Ishikawa (cell line): ENCODE data around the gene GLOD5.

Source experiments
- CEBPB ChIP-seq: IDR thresholded peaks from 2 replicates; pipeline ENCODE4 v1.6.1; 2012
- CREB1 ChIP-seq: IDR thresholded peaks from 2 replicates; pipeline ENCODE4 v1.6.1; 2012; ENCODE audit warnings: low read depth
- EGR1 ChIP-seq: IDR thresholded peaks from 2 replicates; pipeline ENCODE4 v1.6.1; 2012
- EP300 ChIP-seq: IDR thresholded peaks from 2 replicates; pipeline ENCODE4 v1.6.1; 2012; ENCODE audit warnings: borderline replicate concordance
- FOXM1 ChIP-seq: IDR thresholded peaks from 2 replicates; pipeline ENCODE4 v1.6.1; 2012; ENCODE audit warnings: low read depth, borderline replicate concordance
- MAX ChIP-seq: IDR thresholded peaks from 2 replicates; pipeline ENCODE4 v1.6.1; 2012
- NFIC ChIP-seq: IDR thresholded peaks from 2 replicates; pipeline ENCODE4 v1.6.1; 2012
- RAD21 ChIP-seq: IDR thresholded peaks from 2 replicates; pipeline ENCODE4 v1.6.1; 2012; ENCODE audit warnings: low read depth
- REST ChIP-seq: IDR thresholded peaks from 2 replicates; pipeline ENCODE4 v1.6.1; 2012; ENCODE audit warnings: low read depth, mild to moderate bottlenecking
- TAF1 ChIP-seq: IDR thresholded peaks from 2 replicates; pipeline ENCODE4 v1.6.1; 2012; ENCODE audit warnings: low read depth, mild to moderate bottlenecking
- TCF12 ChIP-seq: IDR thresholded peaks from 2 replicates; pipeline ENCODE4 v1.6.1; 2012; ENCODE audit warnings: low read depth
- TEAD4 ChIP-seq: IDR thresholded peaks from 2 replicates; pipeline ENCODE4 v1.6.1; 2012
- USF1 ChIP-seq: IDR thresholded peaks from 2 replicates; pipeline ENCODE4 v1.6.1; 2012
- YY1 ChIP-seq: IDR thresholded peaks from 2 replicates; pipeline ENCODE4 v1.6.1; 2012; ENCODE audit warnings: low read depth
- ZBTB7A ChIP-seq: IDR thresholded peaks from 2 replicates; pipeline ENCODE4 v1.6.1; 2012; ENCODE audit warnings: low read depth

The GLOD5 gene

GRCh38 chrX:48818098-48818497 is 56.6 kb downstream of the GLOD5 start:
- TF ChIP-seq MAX (no peak), EGR1 (no peak), CEBPB (no peak), REST (no peak), USF1 (no peak), RAD21 (no peak), CREB1 (no peak), FOXM1 (no peak), ZBTB7A (no peak), TAF1 (no peak)

- TF ChIP-seq USF1 (no peak), TCF12 (no peak), TEAD4 (no peak), YY1 (no peak), EGR1 (no peak), CEBPB (no peak), TAF1 (no peak), CREB1 (no peak), MAX (no peak), NFIC (no peak), FOXM1 (no peak), RAD21 (no peak), EP300 (no peak), REST (no peak), ZBTB7A (no peak)
Measured at GRCh38 chrX:48818866-48819265, 57.3 kb downstream of the GLOD5 start.

GRCh38 chrX:48823053-48823452 is 61.5 kb downstream of the GLOD5 start:
- TF ChIP-seq USF1: no peak
- TF ChIP-seq CREB1: no peak
- no peak for TF ChIP-seq RAD21
- TF ChIP-seq MAX: no peak
